ENCODE data around the gene COL1A2.

DNA sequence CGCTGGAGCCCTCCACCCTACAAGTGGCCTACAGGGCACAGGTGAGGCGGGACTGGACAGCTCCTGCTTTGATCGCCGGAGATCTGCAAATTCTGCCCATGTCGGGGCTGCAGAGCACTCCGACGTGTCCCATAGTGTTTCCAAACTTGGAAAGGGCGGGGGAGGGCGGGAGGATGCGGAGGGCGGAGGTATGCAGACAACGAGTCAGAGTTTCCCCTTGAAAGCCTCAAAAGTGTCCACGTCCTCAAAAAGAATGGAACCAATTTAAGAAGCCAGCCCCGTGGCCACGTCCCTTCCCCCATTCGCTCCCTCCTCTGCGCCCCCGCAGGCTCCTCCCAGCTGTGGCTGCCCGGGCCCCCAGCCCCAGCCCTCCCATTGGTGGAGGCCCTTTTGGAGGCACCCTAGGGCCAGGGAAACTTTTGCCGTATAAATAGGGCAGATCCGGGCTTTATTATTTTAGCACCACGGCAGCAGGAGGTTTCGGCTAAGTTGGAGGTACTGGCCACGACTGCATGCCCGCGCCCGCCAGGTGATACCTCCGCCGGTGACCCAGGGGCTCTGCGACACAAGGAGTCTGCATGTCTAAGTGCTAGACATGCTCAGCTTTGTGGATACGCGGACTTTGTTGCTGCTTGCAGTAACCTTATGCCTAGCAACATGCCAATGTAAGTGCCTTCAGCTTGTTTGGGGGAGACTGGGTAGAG, at the start of gene COL1A2:
- TF ChIP-seq CTCF (IDR thresholded peaks at IDR 0.05; ENCODE audit: low read length) (no peak), EZH2 (optimal IDR thresholded peaks at IDR 0.05; ENCODE audit: low read depth, low read length) (no peak)

All from MM.1S (cell line).